A549 (cell line): ENCODE data around the gene PARD3B. TPM values are rescaled to one million over a fixed set of nuclear protein-coding genes. Genes with fewer than 3 reads are reported as not detected.

Experiments used
- ATAC-seq, 2 experiments: fragments of 200-7000 bp in 1 of 2; fragments of >200 bp in 1 of 2; cut with Nextera tagmentation in 1 of 2; cut with Tn5 transposase in 1 of 2; 3 replicates each; pipeline versions ENCODE4 v1.8.0 to v1.9.1; 2018 to 2020; ENCODE audit warnings: mild to moderate bottlenecking in 1 of 2, moderate library complexity in 1 of 2
- CTCF ChIA-PET: fragments of 300-600 bp; sonication (Branson Sonifier 250); formaldehyde crosslinking; extraction: SDS; loops from one replicate; lab custom pipeline; 2021; ENCODE audit warnings: antibody characterized with exemption, inconsistent platforms; lab: Yijun Ruan, JAX
- POLR2A ChIA-PET: fragments of 350-600 bp; formaldehyde crosslinking; extraction: SDS; loops from one replicate; lab custom pipeline; 2021; ENCODE audit warnings: antibody characterized with exemption, inconsistent platforms; lab: Yijun Ruan, JAX
- DNase-seq, 2 experiments: peaks; one replicate each; pipeline versions ENCODE4 v3.0.0 to v3.0.0-alpha.2; 2011 to 2016; ENCODE audit warnings: low read depth in 1 of 2, low spot score in 1 of 2
- FAIRE-seq: peaks from 2 replicates; lab custom pipeline; 2011; peaks lifted over from hg19 to GRCh38; lab: Jason Lieb, UNC
- H3K27ac ChIP-seq, 2 experiments: fragments of >200 bp; sonication (Bioruptor Twin); formaldehyde crosslinking; 3 replicates each; pipeline ENCODE4 v1.5.1; 2016 to 2017
- H3K4me1 ChIP-seq: fragments of >200 bp; sonication (Bioruptor Twin); formaldehyde crosslinking; 3 replicates; pipeline ENCODE4 v1.6.1; 2016
- H3K4me2 ChIP-seq: fragments of >200 bp; sonication (Bioruptor Twin); formaldehyde crosslinking; 3 replicates; pipeline ENCODE4 v1.6.1; 2016
- H3K4me3 ChIP-seq: fragments of >200 bp; sonication (Bioruptor Twin); formaldehyde crosslinking; 3 replicates; pipeline ENCODE4 v1.5.1; 2016
- H3K9me3 ChIP-seq: fragments of >200 bp; sonication (Bioruptor Twin); formaldehyde crosslinking; 3 replicates; pipeline ENCODE4 v1.6.1; 2016
- BHLHE40 ChIP-seq: IDR thresholded peaks from 2 replicates; pipeline ENCODE4 v1.6.1; 2012; ENCODE audit warnings: low read depth, low read length, inconsistent platforms
- CHD2 ChIP-seq: fragments of 150-350 bp; IDR thresholded peaks from 2 replicates; pipeline ENCODE4 v1.6.1; 2014; ENCODE audit warnings: low read length; ENCODE audit not compliant: partially characterized antibody
- CHD4 ChIP-seq: fragments of 200-600 bp; sonication (generic); IDR thresholded peaks from 2 replicates; pipeline ENCODE4 v1.6.1; 2016; ENCODE audit warnings: antibody characterized with exemption, mild to moderate bottlenecking, borderline replicate concordance
- EHMT2 ChIP-seq: fragments of 200-600 bp; sonication (generic); IDR thresholded peaks from 2 replicates; pipeline ENCODE4 v1.6.1; 2016; ENCODE audit warnings: antibody characterized with exemption, low read depth, mild to moderate bottlenecking, moderate library complexity
- FOXS1 ChIP-seq: fragments of 250-450 bp; sonication (Bioruptor Pico); IDR thresholded peaks from 2 replicates; pipeline ENCODE4 v1.5.0; 2020; ENCODE audit warnings: mild to moderate bottlenecking, moderate library complexity
- GATA3 ChIP-seq: IDR thresholded peaks from 2 replicates; pipeline ENCODE4 v1.6.1; 2012; ENCODE audit warnings: borderline replicate concordance
- HDAC2 ChIP-seq: fragments of 200-600 bp; sonication (generic); IDR thresholded peaks from 2 replicates; pipeline ENCODE4 v1.6.1; 2016
- HMGXB4 ChIP-seq: fragments of 250-450 bp; sonication (Bioruptor Pico); IDR thresholded peaks from 2 replicates; pipeline ENCODE4 v1.5.0; 2021; ENCODE audit warnings: mild to moderate bottlenecking, moderate library complexity, borderline replicate concordance
- HOXB5 ChIP-seq: fragments of 250-450 bp; sonication (Bioruptor Pico); IDR thresholded peaks from 2 replicates; pipeline ENCODE4 v1.5.0; 2020; ENCODE audit warnings: mild to moderate bottlenecking, moderate library complexity
- JUN ChIP-seq, 2 experiments: fragments of >200 bp; sonication (Bioruptor Twin); formaldehyde crosslinking; IDR thresholded peaks; 2 replicates in 1 of 2; 3 replicates in 1 of 2; pipeline ENCODE4 v1.6.1; 2016 to 2017
- KDM5A ChIP-seq: fragments of 200-600 bp; sonication (generic); IDR thresholded peaks from 2 replicates; pipeline ENCODE4 v1.6.1; 2016; ENCODE audit warnings: antibody characterized with exemption, mild to moderate bottlenecking
- MAFK ChIP-seq: fragments of 450-650 bp; IDR thresholded peaks from 2 replicates; pipeline ENCODE4 v1.6.1; 2014; ENCODE audit not compliant: partially characterized antibody
- MYC ChIP-seq: IDR thresholded peaks from 2 replicates; pipeline ENCODE4 v1.6.1; 2012; ENCODE audit warnings: mild to moderate bottlenecking, inconsistent platforms, low read length, improper control_type of control experiment, borderline replicate concordance
- NPAS2 ChIP-seq: fragments of 250-450 bp; sonication (Bioruptor Pico); IDR thresholded peaks from 2 replicates; pipeline ENCODE4 v1.8.0; 2022; ENCODE audit warnings: mild to moderate bottlenecking, moderate library complexity, borderline replicate concordance
- NR3C1 ChIP-seq: fragments of >200 bp; sonication (Bioruptor Twin); formaldehyde crosslinking; IDR thresholded peaks from 3 replicates; pipeline ENCODE4 v1.6.1; 2017
- POLR2A ChIP-seq: IDR thresholded peaks from 2 replicates; pipeline ENCODE4 v1.6.1; 2012; ENCODE audit warnings: mild to moderate bottlenecking, low read length
- RARB ChIP-seq: fragments of 250-450 bp; sonication (Bioruptor Pico); IDR thresholded peaks from 2 replicates; pipeline ENCODE4 v1.8.0; 2021; ENCODE audit warnings: mild to moderate bottlenecking, moderate library complexity
- TP53 ChIP-seq: fragments of 250-450 bp; sonication (Bioruptor Pico); IDR thresholded peaks from 2 replicates; pipeline ENCODE4 v1.5.0; 2021; ENCODE audit warnings: mild to moderate bottlenecking, moderate library complexity
- ZFP36 ChIP-seq: fragments of 450-650 bp; IDR thresholded peaks from 2 replicates; pipeline ENCODE4 v1.6.1; 2014; ENCODE audit warnings: borderline replicate concordance; ENCODE audit not compliant: partially characterized antibody
- ZSCAN20 ChIP-seq: fragments of 250-450 bp; sonication (Bioruptor Pico); IDR thresholded peaks from 2 replicates; pipeline ENCODE4 v1.8.0; 2022; ENCODE audit warnings: mild to moderate bottlenecking, moderate library complexity
- WGBS: methylation state at CpG from one replicate; pipeline ENCODE4 v1.1.6; 2017; ENCODE audit errors: missing lambda C conversion rate; 5-methylcytosine and 5-hydroxymethylcytosine counted together
- polyA plus RNA-seq, 4 experiments: library from polyadenylated mRNA; depleted of rRNA in 3 of 4; stranded (reverse); fragments of >200 nt; fragmentation: RNase III in 1 of 4; extraction: RNeasy Plus Mini Kit Qiagen cat#74134 plus additional on column Dnase treatment in 1 of 4; gene quantifications; 2 replicates in 3 of 4; 3 replicates in 1 of 4; pipeline ENCODE4 v1.2.3, GENCODE V29; 2011 to 2017
- TF ChIP-seq, protein P1 (sequence below): IDR thresholded peaks from 2 replicates; pipeline ENCODE4 v1.6.1; 2012
- TF ChIP-seq, protein P2 (sequence below): fragments of >200 bp; sonication (Bioruptor Twin); formaldehyde crosslinking; IDR thresholded peaks from 3 replicates; pipeline ENCODE4 v1.6.1; 2016
- TF ChIP-seq, protein P3 (sequence below): fragments of >200 bp; sonication (Bioruptor Twin); formaldehyde crosslinking; IDR thresholded peaks from 2 replicates; pipeline ENCODE4 v1.6.1; 2016
- TF ChIP-seq, protein P4 (sequence below): fragments of 200-600 bp; sonication (generic); IDR thresholded peaks from 2 replicates; pipeline ENCODE4 v1.6.1; 2016; ENCODE audit warnings: antibody characterized with exemption, mild to moderate bottlenecking, moderate library complexity

Gene PARD3B
- polyA plus RNA-seq, 2 of the 4 experiments (the other 2 are of a cell fraction), result 1.2 to 2.4 TPM

DNA sequence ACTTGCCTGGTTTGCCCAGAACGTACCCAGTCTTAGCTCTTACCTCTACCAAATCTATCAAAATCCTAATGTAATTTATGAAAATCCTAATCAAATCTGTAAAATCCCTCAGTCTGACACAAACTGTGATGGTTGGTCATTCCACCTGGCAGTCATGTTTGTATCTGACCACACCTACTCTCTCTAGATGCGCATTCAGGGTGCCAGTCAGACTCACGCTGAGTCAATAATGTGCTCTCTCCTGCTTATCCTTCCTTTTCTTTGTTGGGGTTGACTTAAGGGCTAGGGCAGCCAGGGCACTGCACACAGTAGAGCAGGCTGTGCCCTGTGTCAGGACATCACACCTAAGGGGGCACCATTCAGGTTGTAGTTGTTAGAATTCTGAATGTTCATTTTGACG is 48.5 kb upstream of the PARD3B start:
- ChIA-PET POLR2A (no interaction called here), CTCF (no interaction called here)
- WGBS, result 66% methylated on average over 4 of the region's 4 CpGs
- Histone ChIP-seq H3K27ac (no peak overlapping the region), H3K9me3 (no peaks in the 10 kb centered on the region), H3K4me1 (no peaks in the 10 kb centered on the region), H3K4me2 (no peak overlapping the region), H3K4me3 (no peak overlapping the region)
- ATAC-seq (no peak), DNase-seq (no peak), FAIRE-seq (no peak)
- TF ChIP-seq, protein P1, sequence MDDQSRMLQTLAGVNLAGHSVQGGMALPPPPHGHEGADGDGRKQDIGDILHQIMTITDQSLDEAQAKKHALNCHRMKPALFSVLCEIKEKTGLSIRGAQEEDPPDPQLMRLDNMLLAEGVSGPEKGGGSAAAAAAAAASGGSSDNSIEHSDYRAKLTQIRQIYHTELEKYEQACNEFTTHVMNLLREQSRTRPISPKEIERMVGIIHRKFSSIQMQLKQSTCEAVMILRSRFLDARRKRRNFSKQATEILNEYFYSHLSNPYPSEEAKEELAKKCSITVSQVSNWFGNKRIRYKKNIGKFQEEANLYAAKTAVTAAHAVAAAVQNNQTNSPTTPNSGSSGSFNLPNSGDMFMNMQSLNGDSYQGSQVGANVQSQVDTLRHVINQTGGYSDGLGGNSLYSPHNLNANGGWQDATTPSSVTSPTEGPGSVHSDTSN, result no peak
- TF ChIP-seq GATA3 (no peak), HMGXB4 (CRISPR knock-in tag) (no peak), TP53 (no peak), BHLHE40 (no peak), CHD4 (no peak), POLR2A (no peak), CHD2 (no peak)
- TF ChIP-seq, protein P2, sequence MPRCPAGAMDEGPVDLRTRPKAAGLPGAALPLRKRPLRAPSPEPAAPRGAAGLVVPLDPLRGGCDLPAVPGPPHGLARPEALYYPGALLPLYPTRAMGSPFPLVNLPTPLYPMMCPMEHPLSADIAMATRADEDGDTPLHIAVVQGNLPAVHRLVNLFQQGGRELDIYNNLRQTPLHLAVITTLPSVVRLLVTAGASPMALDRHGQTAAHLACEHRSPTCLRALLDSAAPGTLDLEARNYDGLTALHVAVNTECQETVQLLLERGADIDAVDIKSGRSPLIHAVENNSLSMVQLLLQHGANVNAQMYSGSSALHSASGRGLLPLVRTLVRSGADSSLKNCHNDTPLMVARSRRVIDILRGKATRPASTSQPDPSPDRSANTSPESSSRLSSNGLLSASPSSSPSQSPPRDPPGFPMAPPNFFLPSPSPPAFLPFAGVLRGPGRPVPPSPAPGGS, result no peak

DNA sequence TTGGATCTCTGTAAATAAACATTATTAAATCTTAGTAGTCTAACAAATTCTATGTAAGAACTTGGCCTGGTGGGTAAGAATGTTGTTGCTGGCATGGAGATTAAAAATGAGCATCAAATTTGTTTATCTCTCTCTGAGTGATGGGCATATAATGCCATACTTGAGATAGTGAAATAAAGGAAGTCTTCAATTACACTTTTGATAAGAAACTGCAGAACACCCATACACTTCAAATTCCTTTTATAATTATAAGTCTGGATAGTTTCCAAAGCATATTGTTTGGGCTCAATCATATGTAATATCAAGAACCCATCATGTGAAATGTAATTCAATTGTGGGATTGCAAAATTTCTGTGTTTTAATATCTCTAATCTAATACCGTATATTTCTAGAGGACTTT is 47.4 kb upstream of the PARD3B start:
- no peak overlapping the region for H3K27ac ChIP-seq
- no peak overlapping the region for H3K4me2 ChIP-seq
- 38% methylated on average over 1 of the region's 1 CpG for WGBS
- no peak for ATAC-seq
- TF ChIP-seq, protein P3, sequence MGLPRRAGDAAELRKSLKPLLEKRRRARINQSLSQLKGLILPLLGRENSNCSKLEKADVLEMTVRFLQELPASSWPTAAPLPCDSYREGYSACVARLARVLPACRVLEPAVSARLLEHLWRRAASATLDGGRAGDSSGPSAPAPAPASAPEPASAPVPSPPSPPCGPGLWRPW, result no peak
- TF ChIP-seq KDM5A (no peak), ZFP36 (no peak), NPAS2 (no peak), EHMT2 (no peak), ZSCAN20 (CRISPR knock-in tag) (no peak), FOXS1 (no peak), JUN (IDR thresholded peaks at IDR 0.05) (no peak), RARB (no peak), HDAC2 (no peak), HOXB5 (no peak)
- no peaks in the 10 kb centered on the region for H3K4me1 ChIP-seq
- FAIRE-seq, result no peak
- no peak for DNase-seq
- H3K4me3 ChIP-seq, result no peak overlapping the region
- no peaks in the 10 kb centered on the region for H3K9me3 ChIP-seq
- ChIA-PET POLR2A (no interaction called here), CTCF (interaction anchor here (1.4 kb wide), 1 partner anchor 12 kb away, joined by 3 read pairs; no protein-coding TSS in a partner anchor)

DNA sequence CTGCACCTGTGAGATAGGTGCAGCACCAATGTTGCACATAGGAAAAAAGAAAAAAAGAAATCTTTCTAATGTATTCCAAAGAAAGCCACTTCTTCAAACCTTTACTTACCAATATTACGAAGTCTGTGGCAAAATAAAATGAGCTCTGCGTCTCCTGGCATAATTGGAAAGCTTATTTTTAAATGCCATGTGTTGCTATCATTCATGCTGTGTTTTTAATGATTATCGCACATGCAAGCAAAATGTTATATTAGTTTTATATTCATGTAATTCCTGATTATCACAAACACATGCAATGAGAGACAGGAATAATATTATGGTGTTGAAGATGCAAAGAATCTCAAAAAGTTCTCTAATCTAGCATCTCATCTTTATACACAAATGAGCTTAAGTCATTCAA is 47.0 kb upstream of the PARD3B start:
- no peak overlapping the region for H3K4me2 ChIP-seq
- no peak overlapping the region for H3K27ac ChIP-seq
- no peak overlapping the region for H3K4me3 ChIP-seq
- no peaks in the 10 kb centered on the region for H3K4me1 ChIP-seq
- FAIRE-seq, result no peak
- TF ChIP-seq, protein P4, sequence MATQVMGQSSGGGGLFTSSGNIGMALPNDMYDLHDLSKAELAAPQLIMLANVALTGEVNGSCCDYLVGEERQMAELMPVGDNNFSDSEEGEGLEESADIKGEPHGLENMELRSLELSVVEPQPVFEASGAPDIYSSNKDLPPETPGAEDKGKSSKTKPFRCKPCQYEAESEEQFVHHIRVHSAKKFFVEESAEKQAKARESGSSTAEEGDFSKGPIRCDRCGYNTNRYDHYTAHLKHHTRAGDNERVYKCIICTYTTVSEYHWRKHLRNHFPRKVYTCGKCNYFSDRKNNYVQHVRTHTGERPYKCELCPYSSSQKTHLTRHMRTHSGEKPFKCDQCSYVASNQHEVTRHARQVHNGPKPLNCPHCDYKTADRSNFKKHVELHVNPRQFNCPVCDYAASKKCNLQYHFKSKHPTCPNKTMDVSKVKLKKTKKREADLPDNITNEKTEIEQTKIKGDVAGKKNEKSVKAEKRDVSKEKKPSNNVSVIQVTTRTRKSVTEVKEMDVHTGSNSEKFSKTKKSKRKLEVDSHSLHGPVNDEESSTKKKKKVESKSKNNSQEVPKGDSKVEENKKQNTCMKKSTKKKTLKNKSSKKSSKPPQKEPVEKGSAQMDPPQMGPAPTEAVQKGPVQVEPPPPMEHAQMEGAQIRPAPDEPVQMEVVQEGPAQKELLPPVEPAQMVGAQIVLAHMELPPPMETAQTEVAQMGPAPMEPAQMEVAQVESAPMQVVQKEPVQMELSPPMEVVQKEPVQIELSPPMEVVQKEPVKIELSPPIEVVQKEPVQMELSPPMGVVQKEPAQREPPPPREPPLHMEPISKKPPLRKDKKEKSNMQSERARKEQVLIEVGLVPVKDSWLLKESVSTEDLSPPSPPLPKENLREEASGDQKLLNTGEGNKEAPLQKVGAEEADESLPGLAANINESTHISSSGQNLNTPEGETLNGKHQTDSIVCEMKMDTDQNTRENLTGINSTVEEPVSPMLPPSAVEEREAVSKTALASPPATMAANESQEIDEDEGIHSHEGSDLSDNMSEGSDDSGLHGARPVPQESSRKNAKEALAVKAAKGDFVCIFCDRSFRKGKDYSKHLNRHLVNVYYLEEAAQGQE, result no peak
- TF ChIP-seq GATA3 (no peak), NR3C1 (no peak), MYC (no peak), MAFK (no peak), ZFP36 (no peak)
- TF ChIP-seq, all 56 proteins: peak for 0
- ATAC-seq (no peak), DNase-seq (no peak)
- no peaks in the 10 kb centered on the region for H3K9me3 ChIP-seq
- CTCF ChIA-PET, result interaction anchor here (1.4 kb wide), 1 partner anchor 11 kb away, joined by 3 read pairs; no protein-coding TSS in a partner anchor
- WGBS, result 55% methylated on average over 3 of the region's 3 CpGs
- POLR2A ChIA-PET, result no interaction called here
